GM12878 (cell line): Measurements from ENCODE around the gene NOTCH1.

Experiments used
- BRCA1 ChIP-seq: IDR thresholded peaks from 2 replicates; pipeline ENCODE4 v1.6.1; 2011; ENCODE audit warnings: low read depth, low read length, improper control_type of control experiment
- CTCF ChIP-seq, 3 experiments: IDR thresholded peaks in 2 of 3; conservative IDR thresholded peaks in 1 of 3; 2 replicates each; pipeline ENCODE4 v1.5.1; 2011; ENCODE audit warnings: low read depth in 3 of 3, low read length in 3 of 3, mild to moderate bottlenecking in 3 of 3, control low read depth in 2 of 3, moderate library complexity in 2 of 3, inconsistent platforms in 1 of 3, mixed read lengths in 1 of 3; ENCODE audit not compliant: control insufficient read depth in 2 of 3, insufficient read depth in 1 of 3; ENCODE audit errors: extremely low read depth in 1 of 3
- MXI1 ChIP-seq: fragments of 150-350 bp; IDR thresholded peaks from 2 replicates; pipeline ENCODE4 v1.6.1; 2011; ENCODE audit warnings: low read depth, mild to moderate bottlenecking, inconsistent platforms, low read length, improper control_type of control experiment
- NRF1 ChIP-seq: conservative IDR thresholded peaks from 2 replicates; pipeline ENCODE4 v1.6.1; 2011; ENCODE audit warnings: mild to moderate bottlenecking, low read depth, low read length, improper control_type of control experiment
- REST ChIP-seq: IDR thresholded peaks from 2 replicates; pipeline ENCODE4 v1.6.1; 2012; ENCODE audit warnings: mild to moderate bottlenecking, low read depth, low read length
- SMARCA5 ChIP-seq: fragments of 450-650 bp; IDR thresholded peaks from 2 replicates; pipeline ENCODE4 v1.6.1; 2017; ENCODE audit warnings: mild to moderate bottlenecking
- SUZ12 ChIP-seq: fragments of 200-600 bp; sonication (generic); IDR thresholded peaks from one replicate; pipeline ENCODE4 v1.6.1; 2018; ENCODE audit warnings: antibody characterized with exemption, mild to moderate bottlenecking; ENCODE audit not compliant: unreplicated experiment

GRCh38 chr9:136531186-136531903, 14.5 kb downstream of the NOTCH1 start:
- TF ChIP-seq NRF1 (no peak), REST (no peak), MXI1 (no peak), CTCF (IDR thresholded peaks at IDR 0.05 in 2 of 3, conservative IDR thresholded peaks at IDR 0.05 in 1 of 3; ENCODE audit: control insufficient read depth in 2 of 3, extremely low read depth in 1 of 3, insufficient read depth in 1 of 3, low read depth in 3 of 3, low read length in 3 of 3) (no peak), BRCA1 (no peak), SMARCA5 (no peak), SUZ12 (no peak)
